KOPT-K1 (cell line): Measurements from ENCODE around the gene TMEM47.

Experiments
- H3K27ac ChIP-seq: fragments of 200-600 bp; sonication (generic); 2 replicates; pipeline ENCODE4 v1.5.1; 2016; ENCODE audit warnings: antibody characterized with exemption, mild to moderate bottlenecking, low read depth, low read length; ENCODE audit not compliant: poor library complexity, severe bottlenecking
- H3K36me3 ChIP-seq: fragments of 200-600 bp; sonication (generic); 2 replicates; pipeline ENCODE4 v1.5.1; 2017; ENCODE audit warnings: antibody characterized with exemption, mild to moderate bottlenecking, low read length, moderate library complexity; ENCODE audit not compliant: insufficient read depth
- H3K9me3 ChIP-seq: fragments of 200-600 bp; sonication (generic); 2 replicates; pipeline ENCODE4 v1.5.1; 2017; ENCODE audit warnings: antibody characterized with exemption, low read length, mild to moderate bottlenecking; ENCODE audit not compliant: insufficient read depth, poor library complexity, severe bottlenecking

TMEM47 gene

DNA sequence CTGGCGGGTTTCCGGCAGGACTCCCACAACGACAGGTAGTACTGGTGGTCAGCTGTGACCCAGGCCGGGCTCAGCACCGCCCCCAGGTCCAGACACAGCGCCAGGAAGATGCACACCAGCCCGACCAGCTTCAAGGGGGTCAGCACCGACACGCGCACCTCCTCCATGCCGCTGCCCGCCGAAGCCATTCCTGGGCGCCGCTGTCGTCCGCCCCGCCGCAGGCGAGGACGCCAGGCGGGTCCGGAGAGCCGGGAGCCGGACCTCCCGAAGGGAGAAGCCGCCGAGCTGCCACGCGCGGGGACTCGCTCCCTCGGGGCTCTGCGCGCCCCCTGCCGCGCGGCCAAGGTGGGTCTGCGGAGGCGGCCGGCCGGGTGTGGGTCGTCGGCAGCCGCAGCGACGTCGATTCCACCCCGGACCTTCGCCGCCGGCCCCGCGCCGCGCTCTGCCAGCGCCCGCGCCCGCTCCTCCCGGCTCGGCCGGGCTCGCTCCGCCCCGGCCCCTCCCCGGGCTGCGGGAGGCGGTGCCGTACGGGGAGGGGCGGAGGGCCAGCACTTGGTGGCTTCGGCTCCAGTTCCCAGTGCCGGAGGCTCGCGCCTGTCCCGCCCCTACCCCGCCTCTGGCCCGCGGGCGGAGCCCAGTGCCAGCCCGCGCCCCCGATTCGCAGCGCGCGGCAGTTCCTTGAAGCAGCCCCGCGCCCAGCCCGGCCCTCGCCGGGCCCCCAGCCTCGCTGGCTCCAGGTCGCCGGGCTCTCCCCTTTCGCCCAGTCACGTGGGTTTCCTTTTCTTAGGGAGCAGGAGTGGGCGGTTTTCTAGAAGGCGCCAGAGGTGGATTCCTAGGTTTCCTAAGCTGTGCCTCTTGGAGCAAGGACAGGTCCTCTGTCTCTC, at the start of gene TMEM47:
TSS of gene TMEM47 (minus strand) at position 444 of the 884 bp plus-strand sequence. CDS start at position 188, 256 bp downstream.
- no peaks in the 10 kb centered on the region for H3K36me3 ChIP-seq
- no peak within 1 kb of the TSS for H3K27ac ChIP-seq
- no peaks in the 10 kb centered on the region for H3K9me3 ChIP-seq

DNA sequence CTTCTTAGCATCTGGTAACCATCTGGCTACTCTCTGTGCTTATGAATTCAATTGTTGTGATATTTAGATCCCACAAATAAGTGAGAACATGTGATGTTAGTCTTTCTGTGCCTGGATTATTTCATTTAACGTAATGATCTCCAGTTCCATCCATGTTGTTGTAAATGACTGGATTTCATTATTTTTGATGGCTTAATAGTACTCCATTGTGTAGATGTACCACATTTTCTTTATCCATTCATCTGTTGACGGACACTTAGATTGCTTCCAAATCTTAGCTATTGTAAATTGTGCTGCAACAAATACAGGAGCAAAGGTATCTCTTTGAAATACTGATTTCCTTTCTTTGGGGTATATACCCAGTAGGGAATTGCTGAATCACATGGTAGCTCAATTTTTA, 30.0 kb upstream of the TMEM47 start:
- Histone ChIP-seq H3K36me3 (no peaks in the 10 kb centered on the region), H3K9me3 (no peaks in the 10 kb centered on the region), H3K27ac (no peak overlapping the region)

DNA sequence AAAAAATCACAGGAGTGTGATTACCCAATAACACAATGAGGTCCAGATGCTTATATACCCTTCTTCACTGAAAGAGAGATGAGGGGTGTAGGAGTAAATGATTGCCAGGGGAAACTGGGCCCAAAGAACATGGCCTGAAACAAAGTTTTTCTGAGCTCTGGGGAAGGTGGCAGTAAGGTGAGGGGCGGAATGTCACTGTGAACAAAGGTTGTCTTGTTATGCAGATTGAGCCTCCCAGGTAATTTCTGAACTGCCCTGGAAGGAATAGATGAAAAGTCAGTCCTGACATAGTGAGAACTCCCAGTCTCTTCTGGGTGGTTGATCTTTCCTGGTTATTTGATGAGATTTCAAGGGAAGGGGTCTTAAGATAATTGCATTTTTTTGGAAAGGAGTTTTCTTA, 2.5 kb upstream of the TMEM47 start:
- H3K9me3 ChIP-seq = no peaks in the 10 kb centered on the region
- H3K36me3 ChIP-seq = no peaks in the 10 kb centered on the region
- H3K27ac ChIP-seq = no peak overlapping the region

DNA sequence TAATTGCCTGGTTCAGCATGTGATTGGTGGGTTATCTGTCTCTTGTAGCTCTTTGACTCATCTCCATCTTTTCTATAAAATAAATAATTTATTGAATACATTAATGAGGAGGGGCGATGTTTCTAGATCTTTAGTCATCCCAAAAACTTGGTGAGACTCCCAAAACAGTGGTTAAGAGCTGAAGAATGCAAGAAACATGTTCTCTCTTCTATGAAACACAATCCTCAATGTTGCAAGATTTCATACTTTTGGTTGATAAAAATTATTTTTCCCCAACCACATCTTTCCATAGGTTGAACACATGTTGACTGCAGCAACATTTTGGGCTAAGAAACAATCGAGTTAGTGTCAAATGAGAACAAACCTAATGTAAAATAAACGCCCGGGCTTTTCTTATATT, 1.2 kb upstream of the TMEM47 start:
- H3K27ac ChIP-seq = no peak overlapping the region
- no peaks in the 10 kb centered on the region for H3K36me3 ChIP-seq
- no peaks in the 10 kb centered on the region for H3K9me3 ChIP-seq

DNA sequence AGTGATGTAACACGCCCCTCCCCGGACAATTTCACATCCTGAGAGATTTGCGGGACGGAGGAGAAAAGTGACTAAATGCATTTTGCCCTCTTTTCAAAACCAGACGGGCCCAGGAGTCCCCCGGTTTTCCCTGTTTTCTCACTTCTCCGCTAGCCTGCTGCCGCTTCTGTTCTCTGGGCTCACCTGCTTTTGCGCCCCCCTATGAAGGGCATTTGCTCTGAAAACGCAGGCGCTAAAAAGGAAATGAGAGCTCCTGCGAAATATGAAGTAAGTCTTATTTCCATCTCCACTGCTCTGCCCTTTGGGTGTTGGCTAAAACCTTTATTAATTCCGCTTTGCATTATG, 613 bp upstream of the TMEM47 start:
- no peaks in the 10 kb centered on the region for H3K9me3 ChIP-seq
- H3K36me3 ChIP-seq = no peaks in the 10 kb centered on the region
- no peak overlapping the region for H3K27ac ChIP-seq

DNA sequence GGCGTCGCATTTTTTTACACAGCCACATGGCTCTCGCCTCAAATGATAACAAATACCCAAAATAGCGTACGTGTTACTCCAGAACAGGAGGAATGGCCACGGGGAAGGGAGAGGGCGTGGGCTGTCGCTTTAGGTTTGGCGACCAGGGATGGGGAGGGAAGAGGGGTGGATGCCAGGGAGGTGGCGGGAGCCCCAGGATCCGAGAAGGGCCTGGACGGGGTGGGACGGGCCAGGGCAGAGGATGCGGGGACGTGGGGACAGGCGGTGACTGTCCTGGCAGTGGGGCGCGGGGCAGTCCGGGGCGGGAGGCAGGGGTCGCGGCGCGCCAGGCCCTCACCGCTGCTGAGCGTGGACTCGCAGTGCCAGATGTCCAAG, 631 bp downstream of the TMEM47 start:
- no peaks in the 10 kb centered on the region for H3K9me3 ChIP-seq
- no peaks in the 10 kb centered on the region for H3K36me3 ChIP-seq
- no peak overlapping the region for H3K27ac ChIP-seq

DNA sequence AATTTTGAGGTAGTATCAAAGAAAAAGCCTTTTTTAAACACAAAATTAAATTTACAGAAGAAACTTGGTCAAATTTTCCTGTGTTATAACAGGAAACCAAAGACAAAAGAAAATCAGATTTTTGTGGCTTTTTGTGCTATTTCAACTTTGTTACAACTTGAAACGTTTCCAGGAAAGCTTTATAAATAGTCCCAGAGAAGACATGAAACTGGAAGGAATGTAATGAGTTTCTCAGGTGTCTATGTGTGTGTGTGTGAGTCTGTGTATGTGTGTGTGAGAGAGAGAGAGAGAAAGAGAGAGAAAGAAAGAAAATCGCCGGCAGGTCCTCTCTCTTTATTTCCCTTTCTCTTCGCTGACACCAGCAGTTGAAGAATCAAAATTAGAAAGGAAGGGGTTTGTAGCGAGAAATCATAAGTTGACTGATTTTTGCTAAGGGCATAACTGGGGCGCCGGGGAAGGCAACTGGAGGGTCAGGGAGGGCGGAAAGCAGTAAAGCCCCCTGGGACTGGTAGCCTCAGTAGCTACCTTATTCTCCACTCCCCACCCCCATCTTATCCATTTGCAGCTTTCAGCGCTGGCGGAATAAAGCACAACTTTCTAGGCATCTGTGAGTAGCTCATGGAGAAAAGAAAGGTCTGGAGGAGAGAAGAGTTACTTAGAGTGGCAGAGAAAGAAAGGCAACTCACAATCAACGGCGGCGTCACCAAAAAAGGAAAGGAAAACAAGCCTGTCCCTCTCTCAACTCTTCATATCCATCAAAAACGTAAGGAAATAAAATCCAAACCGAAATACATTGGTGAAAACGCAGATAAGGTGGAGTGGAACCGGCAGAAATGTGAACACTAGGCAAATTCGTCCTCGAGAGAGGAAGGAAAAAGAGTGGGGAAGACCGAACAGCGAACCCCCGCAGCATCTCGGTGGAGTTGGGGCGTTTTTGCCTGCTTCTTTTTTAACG, 1.3 kb downstream of the TMEM47 start:
- no peak overlapping the region for H3K27ac ChIP-seq
- H3K36me3 ChIP-seq = no peaks in the 10 kb centered on the region
- H3K9me3 ChIP-seq = no peaks in the 10 kb centered on the region

DNA sequence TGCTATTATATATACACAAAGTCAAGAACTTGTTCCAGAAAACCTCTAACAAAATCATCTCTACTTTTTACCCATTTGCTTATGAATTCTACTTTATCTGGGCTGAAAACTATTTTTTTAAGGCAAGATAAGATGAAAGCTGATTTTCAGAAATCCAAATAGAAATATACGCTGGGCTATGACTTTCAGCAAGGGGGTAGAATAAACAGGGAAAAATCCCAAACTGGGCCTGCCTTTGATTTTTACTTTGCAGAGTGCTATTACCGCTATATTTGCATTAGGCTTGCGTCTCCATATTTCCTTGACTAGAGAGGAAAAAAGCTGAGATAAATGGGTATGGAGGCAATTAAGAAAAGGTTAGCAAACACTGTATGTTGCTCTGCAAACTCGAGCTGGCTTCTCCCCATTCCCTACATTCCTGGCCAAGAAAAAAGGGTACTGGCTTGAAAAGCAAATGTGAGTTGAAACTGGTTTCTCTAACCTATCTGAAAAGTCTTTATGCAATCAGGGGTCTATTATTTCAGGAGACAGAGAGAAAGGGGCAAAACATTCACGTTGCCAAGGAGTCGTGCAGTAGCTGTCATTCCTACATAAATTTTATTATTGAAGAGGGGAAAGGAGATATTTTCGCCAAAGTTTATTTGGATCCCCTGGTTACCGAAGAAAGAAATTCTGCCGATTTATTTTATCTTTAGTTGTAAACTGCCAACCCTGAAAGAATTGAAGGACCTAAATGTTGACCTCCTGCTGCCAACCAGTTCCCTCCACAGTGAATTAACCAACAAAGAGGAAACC, 2.2 kb downstream of the TMEM47 start:
- no peaks in the 10 kb centered on the region for H3K9me3 ChIP-seq
- H3K36me3 ChIP-seq = no peaks in the 10 kb centered on the region
- H3K27ac ChIP-seq = no peak overlapping the region

DNA sequence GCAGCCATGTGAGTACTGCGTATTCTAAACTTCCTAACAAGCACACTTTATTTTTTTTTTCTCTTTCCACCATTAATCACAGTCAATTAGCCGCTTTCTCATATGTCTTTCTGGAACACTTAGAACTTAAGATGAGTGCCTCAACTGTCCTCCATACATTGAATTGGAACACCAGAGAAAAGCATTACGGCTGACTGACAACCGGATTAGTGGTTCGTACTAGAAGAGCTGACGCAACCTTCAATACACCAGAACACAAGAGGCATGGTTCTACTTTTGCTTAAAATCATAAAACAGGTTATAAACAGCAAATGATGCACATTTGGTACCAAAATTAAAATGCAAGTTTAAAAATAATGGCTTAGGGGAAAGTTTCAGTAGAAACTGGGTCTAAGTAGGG, 3.3 kb downstream of the TMEM47 start:
- no peak overlapping the region for H3K27ac ChIP-seq
- H3K36me3 ChIP-seq = no peaks in the 10 kb centered on the region
- no peaks in the 10 kb centered on the region for H3K9me3 ChIP-seq

DNA sequence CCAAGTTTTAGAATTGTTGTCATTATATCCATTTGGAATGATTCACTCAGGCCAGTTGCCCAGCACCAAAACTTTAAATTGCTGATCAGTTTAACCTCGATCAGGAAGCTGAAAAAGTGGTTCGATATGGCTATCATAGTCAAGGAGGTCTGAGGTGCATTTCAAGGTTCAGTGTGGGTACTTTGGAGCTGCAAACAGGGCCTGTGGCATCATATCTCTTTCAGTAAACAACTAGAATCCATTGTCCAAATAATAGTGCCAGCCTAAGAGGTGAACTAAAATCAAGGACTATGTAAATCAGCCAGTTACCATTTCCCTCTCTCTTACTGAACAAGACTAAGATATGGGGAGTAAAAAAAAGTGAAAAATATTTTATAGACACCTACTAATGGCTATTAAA, 14.2 kb downstream of the TMEM47 start:
- no peaks in the 10 kb centered on the region for H3K36me3 ChIP-seq
- no peaks in the 10 kb centered on the region for H3K9me3 ChIP-seq
- no peak overlapping the region for H3K27ac ChIP-seq

DNA sequence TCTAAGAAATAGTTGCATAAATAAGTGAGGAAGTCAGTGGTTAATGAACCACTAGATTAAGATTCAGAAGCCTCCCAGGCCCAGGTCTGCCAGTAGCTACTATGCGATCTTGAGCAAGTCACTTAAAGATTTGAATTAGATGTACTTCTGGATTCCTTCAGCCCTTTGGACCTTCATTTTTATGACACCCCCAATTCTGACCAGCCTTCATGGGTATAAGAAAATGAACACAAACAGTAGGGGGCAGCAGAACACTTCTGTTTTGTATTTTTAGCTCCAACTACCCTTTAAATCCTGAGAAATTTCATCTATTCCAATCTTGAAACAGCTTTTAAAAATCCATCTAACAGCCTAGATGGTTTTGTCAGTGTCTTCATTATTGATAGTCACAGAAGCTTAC, 19.0 kb downstream of the TMEM47 start:
- Histone ChIP-seq H3K27ac (no peak overlapping the region), H3K36me3 (no peaks in the 10 kb centered on the region), H3K9me3 (no peaks in the 10 kb centered on the region)

DNA sequence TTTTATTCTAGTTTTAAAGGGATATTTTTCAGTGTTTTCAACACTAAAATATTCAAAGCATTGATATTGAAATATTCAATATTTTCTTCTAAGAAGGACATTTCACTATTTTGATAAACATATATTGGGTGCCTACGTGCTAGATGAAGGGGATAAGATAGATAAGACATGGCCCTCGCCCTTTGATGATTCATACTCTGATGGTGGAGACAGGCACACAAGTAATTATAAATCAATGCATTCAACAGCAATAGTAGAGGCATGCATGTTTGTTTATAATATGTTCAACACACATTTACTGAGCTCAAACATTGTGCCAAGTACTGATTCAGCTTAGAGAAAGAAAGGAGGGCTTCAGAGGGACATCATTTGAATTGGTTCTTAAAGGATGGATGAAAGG, 22.7 kb downstream of the TMEM47 start:
- Histone ChIP-seq H3K9me3 (no peaks in the 10 kb centered on the region), H3K36me3 (no peaks in the 10 kb centered on the region), H3K27ac (no peak overlapping the region)

DNA sequence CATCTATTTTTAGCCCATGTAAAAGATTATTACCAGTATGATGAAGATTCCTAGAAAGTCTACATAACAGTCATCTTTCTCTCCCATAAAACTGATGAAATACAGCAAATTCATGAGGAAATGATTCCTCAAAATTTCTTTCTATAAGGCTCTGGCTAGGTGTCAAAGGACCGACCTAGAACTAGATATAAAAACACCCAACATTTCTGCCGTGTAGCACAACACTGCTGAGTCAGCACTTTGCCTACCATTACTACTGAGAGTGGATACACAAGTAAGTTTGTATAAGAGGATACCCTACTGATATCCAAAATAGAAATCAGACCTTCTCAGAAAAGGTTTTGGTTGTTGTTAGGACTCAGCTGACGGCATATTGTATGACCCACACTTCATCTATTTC, 24.7 kb downstream of the TMEM47 start:
- no peak overlapping the region for H3K27ac ChIP-seq
- H3K36me3 ChIP-seq = no peaks in the 10 kb centered on the region
- no peaks in the 10 kb centered on the region for H3K9me3 ChIP-seq

DNA sequence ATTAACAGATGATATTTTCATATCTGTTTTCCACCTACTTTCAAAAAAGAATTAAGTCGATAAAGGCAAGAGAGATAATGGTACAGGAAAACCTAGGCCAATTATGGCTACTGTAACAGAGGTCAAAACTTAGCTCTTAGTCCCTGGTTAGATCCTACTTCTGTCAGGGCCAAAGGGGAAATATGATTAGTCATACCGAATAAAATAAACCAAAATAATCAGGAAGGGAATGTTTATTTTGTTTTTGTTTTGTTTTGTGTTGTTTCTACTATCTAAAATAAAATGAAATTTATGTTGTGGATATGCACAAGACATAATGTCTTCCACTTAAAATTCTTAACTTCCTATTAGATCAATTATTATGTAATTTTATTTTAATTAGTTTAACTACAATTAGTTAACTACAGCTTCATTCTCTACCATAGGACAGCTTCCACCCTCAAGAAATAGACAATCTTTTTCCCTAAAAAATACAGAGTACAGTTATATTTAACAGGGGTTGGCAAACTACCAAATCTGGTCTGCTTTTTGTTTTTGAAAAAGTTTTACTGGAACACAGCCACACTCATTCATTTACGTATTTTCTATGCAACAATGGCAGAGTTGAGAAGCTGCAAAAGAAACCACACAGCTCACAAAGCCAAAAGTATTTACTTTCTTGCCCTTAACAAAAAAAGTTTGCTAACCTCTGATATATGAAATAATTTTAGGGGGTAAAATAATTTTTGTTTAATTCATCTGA, 25.4 kb downstream of the TMEM47 start:
- H3K27ac ChIP-seq = no peak overlapping the region

More for the DNA sequence above, 25.4 kb downstream of the TMEM47 start:
- H3K36me3 ChIP-seq = no peaks in the 10 kb centered on the region
- no peaks in the 10 kb centered on the region for H3K9me3 ChIP-seq
